Jurkat, Clone E6-1 (cell line): ENCODE measurements around the gene PDE4D.

Experiments used
- DNase-seq: peaks from one replicate; pipeline ENCODE4 v3.0.0-alpha.2; 2011; ENCODE audit warnings: low read depth, low spot score
- H3K4me3 ChIP-seq: 2 replicates; pipeline ENCODE4 v1.5.1; 2011; ENCODE audit warnings: mild to moderate bottlenecking, low read length, control low read depth, moderate library complexity

Gene PDE4D

DNA sequence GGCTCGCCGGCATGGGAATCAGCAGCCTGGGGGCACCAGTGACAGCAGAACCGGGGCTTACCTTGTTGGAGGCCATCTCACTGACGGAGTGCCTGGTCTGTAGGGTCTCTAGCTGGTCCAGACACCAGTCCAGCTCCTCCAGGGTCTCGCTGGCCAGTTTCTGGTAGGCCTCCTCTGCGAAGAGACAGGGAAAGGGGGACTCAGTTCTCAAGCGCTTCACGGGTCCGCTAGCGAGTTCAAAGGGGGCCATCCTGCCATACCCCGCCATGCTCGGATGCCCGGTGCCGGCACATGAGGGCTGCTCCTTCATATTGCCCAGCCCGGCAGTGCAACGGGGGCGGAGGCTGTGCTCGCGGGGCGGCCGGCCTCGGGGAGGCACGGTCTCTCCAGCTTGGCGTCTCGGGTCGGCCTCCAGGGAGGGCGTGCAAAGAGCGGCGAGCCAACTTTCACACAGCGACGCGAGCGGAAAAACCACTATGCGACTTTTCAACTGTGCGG is 854.7 kb downstream of the PDE4D start:
- peak overlapping the region; percentile 52 for H3K4me3 ChIP-seq
- no peak for DNase-seq

DNA sequence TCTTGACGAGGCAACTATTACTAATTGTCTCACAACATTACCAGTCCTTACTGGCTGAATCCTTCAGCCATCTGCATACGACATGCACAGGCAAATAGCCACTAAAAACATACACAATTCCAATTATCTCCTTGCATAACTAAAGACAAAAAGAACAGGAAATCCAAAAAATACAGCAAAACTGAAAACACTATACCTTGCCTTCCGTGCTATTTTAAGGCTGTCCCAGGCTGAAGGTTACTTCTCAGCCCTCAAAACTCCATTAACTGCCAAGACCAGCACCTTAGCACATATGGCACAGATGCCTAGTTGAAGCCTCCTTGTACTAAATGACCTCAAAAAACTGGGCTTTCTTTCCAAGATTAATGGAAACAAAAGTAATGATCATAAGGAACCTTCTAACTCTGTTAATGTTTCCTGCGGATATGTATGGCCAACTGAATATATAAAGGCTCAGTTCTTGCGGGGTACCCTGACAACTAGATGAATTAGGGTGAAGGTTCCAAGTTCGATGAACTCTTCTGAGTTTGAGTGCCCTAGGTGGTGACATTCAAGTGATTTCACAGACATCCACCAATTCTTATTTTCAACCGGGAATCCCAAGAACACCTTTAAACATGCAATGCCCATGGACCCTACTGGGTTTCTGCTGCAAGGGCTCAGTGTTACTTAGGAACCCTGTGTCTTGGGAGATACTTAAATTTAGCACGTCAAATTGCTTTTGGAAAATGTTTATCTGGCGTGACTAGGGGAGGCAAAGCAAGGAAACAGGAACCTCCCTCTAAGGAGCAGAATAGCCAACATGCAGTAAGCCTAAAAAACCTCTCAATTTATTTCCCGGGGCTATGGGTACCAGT is 855.4 kb downstream of the PDE4D start:
- no peak for DNase-seq
- H3K4me3 ChIP-seq, result peak overlapping the region; percentile 52

DNA sequence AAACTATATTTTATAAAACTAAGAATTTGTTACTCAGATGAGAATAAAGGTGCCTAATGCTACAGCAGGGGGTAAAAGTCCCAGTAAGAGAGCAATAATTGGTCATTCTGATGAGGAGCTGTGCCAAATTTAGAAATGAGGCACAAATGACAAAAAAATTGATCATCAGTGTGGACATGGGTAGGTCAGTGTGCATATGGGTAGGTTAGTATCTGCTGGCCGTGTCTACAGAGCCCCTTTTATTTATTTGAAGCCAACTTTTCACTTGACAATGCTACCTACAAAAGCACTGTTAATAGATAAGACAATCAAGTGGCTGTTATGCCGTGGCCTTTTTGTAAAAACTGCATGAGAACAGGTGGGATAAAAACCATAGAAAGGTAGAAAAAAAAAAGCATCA is 856.1 kb downstream of the PDE4D start:
- no peak overlapping the region for H3K4me3 ChIP-seq
- DNase-seq, result no peak

DNA sequence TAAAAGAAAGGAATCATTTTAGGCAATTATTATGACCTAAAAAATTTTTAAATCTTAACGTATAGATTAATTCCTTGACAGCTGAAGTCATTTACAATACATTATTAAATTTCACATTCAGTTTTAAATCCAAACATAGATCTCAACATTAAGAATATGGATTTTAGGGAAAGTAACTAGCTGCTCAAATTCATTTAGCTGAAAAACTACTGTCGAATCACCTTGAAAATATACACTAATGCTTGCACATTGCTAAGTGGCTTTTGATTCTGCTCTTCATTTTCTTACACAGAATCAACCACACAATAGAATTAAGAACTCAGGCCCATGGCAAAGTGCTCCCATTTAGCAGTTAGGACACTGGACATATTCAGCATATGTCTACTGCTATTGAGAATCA is 856.5 kb downstream of the PDE4D start:
- DNase-seq, result no peak
- H3K4me3 ChIP-seq, result no peak overlapping the region

DNA sequence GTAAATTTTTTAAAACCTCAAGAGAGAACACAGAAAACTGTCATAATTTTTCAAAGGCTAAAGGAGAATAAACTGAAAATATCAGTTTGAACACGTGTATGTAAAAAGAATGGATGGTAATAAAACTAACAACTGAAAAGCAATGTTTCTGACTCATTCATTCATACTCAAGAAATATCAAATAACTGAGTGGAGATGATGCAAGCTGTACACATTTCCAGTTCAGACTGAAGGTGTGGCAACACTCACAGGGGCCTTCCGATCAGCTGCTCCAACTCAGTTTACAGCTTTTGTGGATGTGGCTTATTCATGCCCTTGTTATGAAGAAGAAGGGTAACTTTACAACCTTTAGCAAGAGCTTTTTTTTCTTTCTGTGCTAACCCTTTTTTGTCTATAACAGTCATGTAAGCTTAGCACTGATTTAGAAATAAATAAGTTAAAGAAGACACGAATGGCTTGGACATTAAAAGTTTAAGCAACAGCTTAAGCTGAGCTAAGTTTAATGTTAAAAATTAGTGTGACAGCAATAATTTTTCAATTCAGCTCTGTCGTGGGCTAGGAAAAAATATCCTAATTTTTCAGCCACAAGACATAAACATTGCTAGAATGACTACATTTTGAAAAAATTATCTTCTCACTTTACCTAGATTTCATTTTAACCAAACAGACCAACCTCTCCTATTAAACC is 857.1 kb downstream of the PDE4D start:
- DNase-seq, result no peak
- no peak overlapping the region for H3K4me3 ChIP-seq

DNA sequence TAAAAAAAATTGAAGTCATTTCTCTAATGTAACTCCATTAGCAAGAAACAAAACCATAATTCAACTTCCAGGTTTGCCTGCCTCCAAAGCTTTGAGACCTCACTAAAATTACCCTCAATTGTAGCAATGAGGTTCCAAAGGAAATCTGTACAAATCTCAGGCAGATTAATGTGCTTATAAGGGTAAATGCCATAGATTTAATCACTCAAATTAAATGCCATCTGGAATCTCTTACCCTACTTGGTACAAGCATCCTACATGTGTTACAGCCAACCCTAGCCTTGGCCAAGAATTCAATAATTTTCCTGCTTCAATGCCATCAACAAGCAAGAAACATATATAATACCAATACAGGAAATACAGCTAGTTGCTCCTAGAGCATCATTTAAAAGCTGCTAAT is 857.8 kb downstream of the PDE4D start:
- no peak overlapping the region for H3K4me3 ChIP-seq
- no peak for DNase-seq

DNA sequence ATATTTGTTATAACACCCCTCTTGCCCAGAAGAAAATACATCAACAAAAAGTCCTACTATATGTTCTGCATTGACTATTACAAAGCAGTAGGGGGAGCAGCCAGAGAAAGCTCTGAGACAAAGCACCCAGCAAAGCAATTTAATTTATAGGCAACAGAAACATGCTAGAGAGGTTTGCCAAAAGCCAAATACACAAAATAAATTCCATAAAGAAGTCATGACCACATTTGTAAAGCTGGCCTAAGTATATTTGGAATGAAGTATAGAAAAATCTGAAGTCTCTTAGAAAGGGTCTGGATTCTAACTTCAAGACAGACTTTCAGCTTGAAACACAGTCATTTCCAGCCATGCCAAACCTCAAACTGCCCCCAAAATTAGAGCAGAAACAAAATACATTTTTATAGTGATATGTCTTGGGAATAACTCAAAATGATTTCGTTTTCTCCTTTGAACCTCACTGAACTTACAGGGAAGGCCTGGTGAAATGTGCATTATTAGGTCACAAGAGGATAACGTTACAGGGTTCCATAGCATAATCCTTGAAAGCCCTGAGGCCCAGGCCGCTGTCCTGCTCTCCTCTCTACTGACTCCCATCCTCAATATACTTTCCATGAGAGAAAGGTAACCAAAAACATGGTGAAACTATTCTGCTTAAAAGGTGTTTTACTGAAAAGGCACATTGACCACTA is 858.9 kb downstream of the PDE4D start:
- H3K4me3 ChIP-seq, result no peak overlapping the region
- peak; percentile 16 for DNase-seq

DNA sequence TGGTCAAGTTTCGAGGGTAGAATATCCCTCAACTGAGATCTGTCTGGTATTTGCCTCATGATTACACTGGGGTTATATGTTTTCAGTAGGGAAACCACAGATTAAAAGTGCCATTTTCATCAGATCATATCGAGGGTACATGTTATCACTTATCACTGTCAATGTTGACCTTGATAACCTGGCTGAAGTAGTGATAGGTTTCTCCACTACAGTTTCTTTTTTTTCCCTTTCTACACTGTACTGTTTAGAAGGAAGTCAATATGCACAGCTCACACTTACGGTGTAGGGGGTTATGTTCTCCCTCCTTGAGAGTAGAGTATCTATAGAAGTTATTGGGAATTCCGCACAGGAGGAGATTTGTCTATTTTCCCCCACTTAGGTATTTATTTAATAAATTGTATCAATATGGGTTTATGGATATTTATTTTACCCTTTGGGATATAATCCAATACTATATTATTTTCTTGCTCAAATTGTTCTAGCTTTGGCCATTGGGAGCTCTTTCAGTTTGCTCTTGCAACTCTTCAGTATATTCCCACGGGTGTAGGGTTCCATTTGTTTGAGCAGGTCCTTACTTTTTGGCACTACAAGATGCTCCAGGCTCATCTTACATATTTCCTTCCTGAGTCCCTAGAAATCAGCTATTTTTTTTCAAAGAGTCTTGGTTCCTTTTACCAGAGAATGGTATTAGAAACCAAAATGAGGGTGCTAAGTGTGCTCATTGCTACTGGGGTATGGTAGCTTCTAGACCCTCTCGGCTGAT is 866.2 kb downstream of the PDE4D start:
- no peak overlapping the region for H3K4me3 ChIP-seq
- no peak for DNase-seq

DNA sequence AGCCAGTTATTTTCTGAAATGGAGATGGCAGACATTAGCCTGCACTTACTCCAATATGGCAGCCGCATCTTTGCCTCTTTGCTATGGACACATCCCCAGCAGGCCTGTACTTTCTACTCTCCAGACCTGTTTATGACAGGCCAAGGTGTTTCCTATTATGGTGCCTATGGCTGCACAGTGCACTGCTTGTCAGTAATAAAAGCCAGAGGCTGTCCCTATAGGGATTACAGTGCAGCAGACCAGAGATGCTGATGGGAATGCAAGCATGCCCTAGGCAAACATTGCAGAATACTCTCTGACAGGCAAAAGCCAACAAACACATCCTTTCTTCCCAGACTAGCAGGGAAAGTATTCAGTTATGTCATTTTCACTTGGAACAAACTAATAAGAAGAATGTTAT is 867.8 kb downstream of the PDE4D start:
- DNase-seq, result no peak

DNA sequence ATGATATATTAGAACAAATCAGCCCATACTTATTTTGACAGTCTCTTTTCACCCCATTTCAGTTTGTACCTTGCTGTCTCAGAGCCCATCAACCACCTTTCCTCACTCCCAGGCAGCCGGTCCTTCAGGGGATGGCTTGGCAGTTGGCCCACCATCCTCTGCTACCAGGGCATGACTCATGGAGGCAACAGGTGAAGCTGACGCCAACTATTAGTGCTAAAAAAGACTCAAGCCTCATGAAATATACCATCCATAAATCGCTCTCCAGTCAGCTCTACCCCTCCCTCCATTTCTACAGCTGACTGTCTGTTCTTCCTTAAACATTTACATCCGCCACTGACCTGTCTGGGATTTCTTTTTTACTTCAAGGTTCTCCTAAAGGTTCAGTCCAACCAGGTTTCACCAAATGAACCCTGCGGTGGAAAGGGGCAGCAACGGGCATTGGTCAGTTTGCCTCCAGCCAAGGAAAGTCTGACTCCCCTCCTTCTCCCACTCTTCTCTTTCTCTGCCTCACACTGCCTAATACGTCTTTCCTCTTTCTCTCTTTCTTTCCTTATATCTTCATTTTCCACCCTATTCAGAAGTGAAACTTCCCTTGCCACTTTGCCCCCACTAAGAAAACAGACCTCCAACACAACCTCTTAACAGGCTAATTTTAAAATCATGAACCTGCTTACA is 871.5 kb downstream of the PDE4D start:
- no peak for DNase-seq
- H3K4me3 ChIP-seq, result no peak overlapping the region

More for the DNA sequence above, 867.8 kb downstream of the PDE4D start:
- H3K4me3 ChIP-seq, result no peak overlapping the region

DNA sequence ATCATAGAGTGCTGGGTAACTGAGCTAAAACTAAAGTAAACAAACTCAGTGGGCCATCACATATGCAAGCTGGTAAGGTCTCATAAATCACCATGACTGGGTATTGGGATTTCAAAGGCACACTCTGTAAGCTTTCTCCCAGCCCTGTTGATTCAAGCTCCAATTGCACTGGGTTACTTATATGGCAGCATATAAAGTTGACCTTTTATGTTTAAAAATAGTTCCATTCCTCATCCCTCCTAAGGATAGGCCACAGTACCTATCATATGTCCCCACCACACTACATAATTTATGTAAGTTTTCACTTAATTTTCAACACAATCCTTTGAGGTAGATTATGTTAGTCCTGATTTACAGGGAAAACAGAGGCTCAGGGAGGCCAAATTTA is 872.2 kb downstream of the PDE4D start:
- no peak for DNase-seq
- no peak overlapping the region for H3K4me3 ChIP-seq

DNA sequence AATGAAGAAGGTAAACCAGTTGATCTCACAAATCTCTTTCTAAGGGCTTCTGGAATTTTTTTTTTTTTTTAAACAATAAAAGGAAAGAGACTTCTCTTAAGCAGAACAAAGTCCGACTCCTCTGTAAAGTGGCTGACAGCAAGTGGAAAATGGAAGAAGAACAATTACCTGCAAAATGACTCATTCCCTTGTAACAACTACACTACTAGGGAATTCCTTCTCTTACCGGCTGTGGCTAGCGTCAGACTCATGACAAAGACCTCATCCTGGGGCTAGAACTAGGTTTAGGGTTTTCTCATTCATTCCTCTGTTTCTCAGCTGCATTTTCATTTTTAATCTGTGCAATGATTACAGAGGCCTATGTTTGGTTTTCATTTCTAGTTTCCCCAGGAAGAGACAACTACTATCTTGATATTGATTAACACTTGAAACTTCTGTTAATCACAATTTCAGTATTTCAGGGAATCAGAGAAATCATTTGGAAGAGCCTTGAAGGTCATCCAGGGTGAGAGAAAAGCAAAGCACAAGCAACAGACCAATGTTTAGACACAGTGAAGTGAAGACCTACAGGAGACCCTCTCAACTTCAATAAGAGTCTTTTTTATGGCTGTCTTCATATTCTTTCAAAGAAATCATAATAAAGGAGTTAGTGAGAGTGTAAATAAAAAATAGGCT is 872.8 kb downstream of the PDE4D start:
- H3K4me3 ChIP-seq, result no peak overlapping the region
- no peak for DNase-seq

DNA sequence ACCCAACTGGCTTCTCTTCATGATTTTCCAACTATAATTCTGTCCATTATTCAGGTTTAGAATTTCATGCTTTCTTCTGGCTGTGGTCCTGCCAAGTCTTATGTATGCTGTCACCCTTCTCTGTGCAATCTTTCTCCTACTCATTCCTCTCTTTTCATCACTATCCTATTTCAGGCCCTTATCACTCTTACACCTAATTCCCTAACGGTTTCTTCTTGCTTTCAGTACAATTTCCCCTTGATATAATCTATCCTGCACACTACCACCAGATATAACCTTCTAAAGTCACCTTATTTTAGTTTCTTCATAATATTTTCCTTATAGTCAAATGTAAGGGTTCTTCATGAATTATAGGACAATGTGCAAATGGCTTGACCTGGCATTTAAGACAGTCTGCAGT is 874.4 kb downstream of the PDE4D start:
- DNase-seq, result no peak
- no peak overlapping the region for H3K4me3 ChIP-seq

DNA sequence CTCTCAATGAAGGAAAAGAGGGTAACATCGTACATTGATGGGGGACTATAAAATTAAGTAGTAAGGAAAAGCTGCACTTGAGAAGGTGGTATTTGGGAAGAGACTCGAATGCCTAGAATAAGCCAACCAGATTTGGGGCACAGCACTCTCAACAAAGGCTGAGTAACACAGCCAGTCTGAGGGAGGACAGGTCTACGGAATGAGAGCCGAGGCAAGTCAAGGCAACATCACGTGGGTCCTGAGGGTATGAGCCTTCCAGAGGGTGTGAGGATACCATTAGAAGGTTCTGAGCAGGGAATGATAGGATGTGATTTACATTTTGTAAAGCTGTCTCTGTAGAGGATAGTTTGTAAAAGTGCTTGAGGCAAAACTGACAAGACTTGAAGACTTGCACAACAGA is 876.6 kb downstream of the PDE4D start:
- H3K4me3 ChIP-seq, result no peak overlapping the region
- no peak for DNase-seq

DNA sequence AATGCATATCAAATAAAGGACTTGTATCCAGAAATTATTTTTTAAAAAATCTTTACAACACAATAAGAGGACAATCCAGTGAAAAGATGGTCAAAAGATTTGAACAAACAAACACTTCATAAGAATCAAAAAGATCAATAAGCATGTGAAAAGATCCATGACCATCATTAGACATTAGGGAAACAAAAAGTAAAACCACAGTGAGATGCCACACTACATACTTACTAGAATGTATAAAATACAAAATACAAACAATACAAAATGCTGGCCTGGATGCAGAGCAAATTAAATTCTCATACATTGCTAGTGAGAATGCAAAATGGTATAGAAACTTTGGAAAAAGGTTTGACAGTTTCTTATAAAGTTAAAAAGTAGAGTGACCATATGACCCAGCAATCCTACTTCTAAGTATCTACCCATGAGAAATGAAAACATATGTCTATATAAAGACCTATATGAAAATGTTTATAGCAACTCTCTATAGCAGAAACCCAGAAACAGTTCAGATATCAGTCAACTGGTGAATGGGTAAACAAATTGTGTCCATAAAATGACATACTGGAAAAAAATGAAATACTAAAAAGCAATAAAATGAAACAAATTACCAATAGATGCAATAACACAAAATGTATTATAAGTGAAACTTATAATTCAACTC is 884.6 kb downstream of the PDE4D start:
- no peak overlapping the region for H3K4me3 ChIP-seq
- no peak for DNase-seq

DNA sequence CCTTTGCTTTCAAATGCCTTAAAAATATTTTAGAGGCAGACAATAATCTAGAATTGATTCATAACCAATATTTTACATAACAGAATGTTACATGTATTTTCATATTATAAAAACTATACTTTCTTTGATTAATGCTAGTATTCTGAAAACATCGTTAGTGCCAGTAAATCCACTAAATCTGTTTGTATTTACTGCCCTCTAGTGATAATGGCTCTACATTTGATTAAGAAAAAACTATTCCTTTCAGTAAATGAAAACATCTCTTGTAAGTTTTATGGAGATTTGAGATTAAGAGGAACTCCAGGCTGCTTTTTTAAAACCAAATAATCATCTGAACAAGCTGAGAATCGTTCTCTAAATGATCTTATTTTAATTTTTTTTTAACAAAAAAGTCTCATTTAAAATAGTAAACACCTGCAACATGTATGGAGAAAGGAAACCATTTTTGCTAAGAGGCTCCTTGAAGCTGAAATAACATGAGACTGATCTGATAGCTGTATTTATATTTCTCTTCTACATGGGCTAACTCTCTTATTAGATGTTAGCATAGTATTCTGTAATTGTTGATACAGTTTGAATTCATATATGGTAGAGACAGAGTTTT is 886.0 kb downstream of the PDE4D start:
- DNase-seq, result peak; percentile 21
- H3K4me3 ChIP-seq, result no peak overlapping the region

DNA sequence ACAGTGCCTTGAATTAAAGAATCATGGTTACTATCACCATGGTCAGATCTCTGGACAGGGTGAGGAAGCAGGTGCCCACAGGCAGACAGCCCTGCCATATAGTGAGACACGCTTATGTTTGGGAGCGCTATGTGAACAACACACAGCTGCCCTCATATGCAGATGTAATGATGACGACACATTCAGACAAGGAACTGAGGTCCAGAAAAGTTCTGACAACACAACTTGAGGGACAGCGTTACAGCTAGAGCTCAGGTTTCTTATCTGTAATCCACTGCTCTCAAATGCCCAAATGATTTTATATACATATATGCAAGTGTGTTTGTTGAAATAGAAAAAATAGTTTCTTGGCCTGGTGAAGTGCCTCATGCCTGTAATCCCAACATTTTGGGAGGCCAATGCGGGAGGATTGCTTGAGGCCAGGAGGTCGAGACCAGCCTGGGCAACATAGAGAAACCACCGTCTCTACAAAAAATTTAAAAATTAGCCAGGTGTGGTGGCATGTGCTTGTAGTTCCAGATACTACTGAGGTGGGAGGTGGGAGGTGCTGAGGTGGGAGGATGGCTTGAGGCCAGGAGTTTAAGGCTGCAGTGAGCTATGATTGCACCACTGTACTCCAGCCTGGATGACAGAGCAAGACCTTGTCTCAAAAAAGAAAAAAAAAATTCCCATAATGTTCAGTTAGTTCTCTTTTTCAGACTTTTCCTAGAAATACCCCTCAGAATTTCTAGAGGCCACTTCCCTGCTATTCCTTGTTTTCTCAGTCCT is 887.4 kb downstream of the PDE4D start:
- no peak overlapping the region for H3K4me3 ChIP-seq
- DNase-seq, result no peak
